K562 (cell line): Measurements from ENCODE around the gene CEMP1. TPM values are rescaled to one million over a fixed set of nuclear protein-coding genes. Genes with fewer than 3 reads are reported as not detected.

ENCODE experiments used
- CREM ChIP-seq: IDR thresholded peaks from 2 replicates; pipeline ENCODE4 v1.6.1; 2014; ENCODE audit warnings: antibody characterized with exemption, low read depth
- HCFC1 ChIP-seq: IDR thresholded peaks from 2 replicates; pipeline ENCODE4 v1.6.1; 2012; ENCODE audit warnings: low read depth, low read length, improper control_type of control experiment
- MLLT1 ChIP-seq, 2 experiments: fragments of 450-650 bp; IDR thresholded peaks; 2 replicates each; pipeline ENCODE4 v1.6.1; 2016
- NELFE ChIP-seq: IDR thresholded peaks from 2 replicates; pipeline ENCODE4 v1.6.1; 2011; ENCODE audit warnings: mild to moderate bottlenecking; ENCODE audit not compliant: insufficient read depth, insufficient read length
- NEUROD1 ChIP-seq: fragments of 150-350 bp; IDR thresholded peaks from 2 replicates; pipeline ENCODE4 v1.6.1; 2014; ENCODE audit warnings: borderline replicate concordance, low read length, low read depth; ENCODE audit not compliant: partially characterized antibody
- RBM14 ChIP-seq: fragments of 200-400 bp; formaldehyde crosslinking; IDR thresholded peaks from 2 replicates; pipeline ENCODE4 v1.6.1; 2018; ENCODE audit warnings: low read depth, mild to moderate bottlenecking, low read length, moderate library complexity, borderline replicate concordance; ENCODE audit not compliant: insufficient read depth
- SUPT5H ChIP-seq: fragments of 450-650 bp; IDR thresholded peaks from 2 replicates; pipeline ENCODE4 v1.6.1; 2016
- ZBTB40 ChIP-seq, 2 experiments: fragments of 450-650 bp in 1 of 2; sonication (generic) in 1 of 2; formaldehyde crosslinking in 1 of 2; IDR thresholded peaks; 2 replicates each; pipeline versions ENCODE4 v1.7.1 to v1.9.0; 2016 to 2022; ENCODE audit warnings: inconsistent platforms in 1 of 2, mild to moderate bottlenecking in 1 of 2, missing genetic modification reagents in 1 of 2
- ZFP30 ChIP-seq: fragments of 250-450 bp; sonication (Bioruptor Pico); IDR thresholded peaks from 2 replicates; pipeline ENCODE4 v1.8.0; 2022; ENCODE audit warnings: moderate library complexity, mild to moderate bottlenecking, inconsistent platforms, borderline replicate concordance
- ZKSCAN1 ChIP-seq: fragments of 150-350 bp; IDR thresholded peaks from 2 replicates; pipeline ENCODE4 v1.6.1; 2016; ENCODE audit warnings: low read depth, low read length
- polyA plus RNA-seq, 8 experiments: library from polyadenylated mRNA; depleted of rRNA in 4 of 8; stranded (reverse) in 5 of 8; unstranded in 3 of 8; fragments of >200 nt; fragmentation: Nextera tagmentation in 2 of 8; fragmentation: Illumina TruSeq in 1 of 8; extraction: Ambion mirVana in 2 of 8; extraction: Trizol in 1 of 8; gene quantifications; 2 replicates each; pipeline versions ENCODE4 v1.2.1 to v1.2.3, GENCODE V29; 2011 to 2014; ENCODE audit warnings: inconsistent platforms in 1 of 8, missing spikeins in 1 of 8
- total RNA-seq, 7 experiments: library from RNA; depleted of rRNA in 6 of 7; stranded (reverse); fragments of >200 nt in 6 of 7; fragmentation: Illumina TruSeq in 2 of 7; extraction: Trizol in 2 of 7; gene quantifications; 2 replicates each; pipeline versions ENCODE4 v1.2.1 to v1.2.3, GENCODE V29; 2011 to 2021; ENCODE audit warnings: low replicate concordance in 1 of 7
- TF ChIP-seq, protein P1 (sequence below): fragments of 250-450 bp; sonication (Bioruptor Pico); IDR thresholded peaks from 2 replicates; pipeline ENCODE4 v1.9.0; 2021; ENCODE audit warnings: mild to moderate bottlenecking, inconsistent platforms
- TF ChIP-seq, protein P2 (sequence below): sonication (generic); formaldehyde crosslinking; IDR thresholded peaks from 2 replicates; pipeline ENCODE4 v1.9.0; 2022; ENCODE audit warnings: mild to moderate bottlenecking, missing genetic modification reagents

The CEMP1 gene
- total and polyA plus RNA-seq, 9 of the 15 experiments (the other 6 are each of a cell fraction or from before 2014, with no cell fraction given), result 0.05 to 0.45 TPM; not detected in 7

GRCh38 chr16:2520097-2520783 is 11.0 kb downstream of the CEMP1 start, which contains the start of gene AMDHD2 (continued):
- peak; percentile 87 for TF ChIP-seq ZBTB40 (IDR thresholded peaks at IDR 0.05)
- TF ChIP-seq ZBTB40 (CRISPR knock-in tag; IDR thresholded peaks at IDR 0.05), result peak; percentile 81
- TF ChIP-seq, protein P1, sequence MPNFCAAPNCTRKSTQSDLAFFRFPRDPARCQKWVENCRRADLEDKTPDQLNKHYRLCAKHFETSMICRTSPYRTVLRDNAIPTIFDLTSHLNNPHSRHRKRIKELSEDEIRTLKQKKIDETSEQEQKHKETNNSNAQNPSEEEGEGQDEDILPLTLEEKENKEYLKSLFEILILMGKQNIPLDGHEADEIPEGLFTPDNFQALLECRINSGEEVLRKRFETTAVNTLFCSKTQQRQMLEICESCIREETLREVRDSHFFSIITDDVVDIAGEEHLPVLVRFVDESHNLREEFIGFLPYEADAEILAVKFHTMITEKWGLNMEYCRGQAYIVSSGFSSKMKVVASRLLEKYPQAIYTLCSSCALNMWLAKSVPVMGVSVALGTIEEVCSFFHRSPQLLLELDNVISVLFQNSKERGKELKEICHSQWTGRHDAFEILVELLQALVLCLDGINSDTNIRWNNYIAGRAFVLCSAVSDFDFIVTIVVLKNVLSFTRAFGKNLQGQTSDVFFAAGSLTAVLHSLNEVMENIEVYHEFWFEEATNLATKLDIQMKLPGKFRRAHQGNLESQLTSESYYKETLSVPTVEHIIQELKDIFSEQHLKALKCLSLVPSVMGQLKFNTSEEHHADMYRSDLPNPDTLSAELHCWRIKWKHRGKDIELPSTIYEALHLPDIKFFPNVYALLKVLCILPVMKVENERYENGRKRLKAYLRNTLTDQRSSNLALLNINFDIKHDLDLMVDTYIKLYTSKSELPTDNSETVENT (CRISPR knock-in tag), result 0 out of 2 replicates have a peak, but pooled peaks have one; percentile 26
- peak; percentile 87 for TF ChIP-seq CREM
- TF ChIP-seq ZKSCAN1, result no peak
- TF ChIP-seq RBM14, result no peak
- TF ChIP-seq, protein P2, sequence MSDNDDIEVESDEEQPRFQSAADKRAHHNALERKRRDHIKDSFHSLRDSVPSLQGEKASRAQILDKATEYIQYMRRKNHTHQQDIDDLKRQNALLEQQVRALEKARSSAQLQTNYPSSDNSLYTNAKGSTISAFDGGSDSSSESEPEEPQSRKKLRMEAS (CRISPR knock-in tag), result peak; percentile 81
- TF ChIP-seq MLLT1 (IDR thresholded peaks at IDR 0.05), result no peak
- TF ChIP-seq HCFC1, result peak; percentile 71
- no peak for TF ChIP-seq NELFE
- peak; percentile 67 for TF ChIP-seq SUPT5H
- no peak for TF ChIP-seq ZFP30 (CRISPR knock-in tag)
- TF ChIP-seq NEUROD1, result peak; percentile 47
